CD14-positive monocyte (primary cell): ENCODE measurements around the gene CHURC1. TPM values are rescaled to one million over a fixed set of nuclear protein-coding genes. Genes with fewer than 3 reads are reported as not detected.

Experiments
- DNase-seq, 3 donors: peaks; one replicate each; pipeline ENCODE4 v3.0.0-alpha.2; 2011 to 2022
- H2AFZ ChIP-seq: 2 replicates; pipeline ENCODE4 v1.6.0; 2012; ENCODE audit warnings: mild to moderate bottlenecking, low read depth, low read length, inconsistent platforms; ENCODE audit not compliant: insufficient read depth, poor library complexity, severe bottlenecking
- H3K27ac ChIP-seq, 2 donors: 1 replicate in 1 of 2; 2 replicates in 1 of 2; pipeline ENCODE4 v1.5.1; 2012 to 2013; ENCODE audit warnings: low read length in 2 of 2, control low read depth in 1 of 2, inconsistent platforms in 1 of 2, low read depth in 1 of 2, mild to moderate bottlenecking in 1 of 2
- H3K27me3 ChIP-seq, 2 donors: one replicate each; pipeline versions ENCODE4 v1.6.0 to v1.6.1; 2011 to 2013; ENCODE audit warnings: low read length in 2 of 2; ENCODE audit not compliant: control insufficient read depth in 2 of 2, insufficient read depth in 2 of 2
- H3K36me3 ChIP-seq, 2 donors: replicated peaks in 1 of 2; 1 replicate in 1 of 2; 2 replicates in 1 of 2; pipeline versions ENCODE4 v1.5.1 to v1.6.1; 2012 to 2013; ENCODE audit warnings: low read length in 2 of 2, control low read depth in 1 of 2, inconsistent platforms in 1 of 2, mild to moderate bottlenecking in 1 of 2; ENCODE audit not compliant: insufficient read depth in 2 of 2, control insufficient read depth in 1 of 2
- H3K4me1 ChIP-seq, 2 donors: 1 replicate in 1 of 2; 2 replicates in 1 of 2; pipeline versions ENCODE4 v1.5.1 to v1.6.1; 2012 to 2013; ENCODE audit warnings: low read length in 2 of 2, control low read depth in 1 of 2, inconsistent platforms in 1 of 2, mild to moderate bottlenecking in 1 of 2, moderate library complexity in 1 of 2; ENCODE audit not compliant: insufficient read depth in 2 of 2, control insufficient read depth in 1 of 2
- H3K4me2 ChIP-seq: replicated peaks from 2 replicates; pipeline ENCODE3; 2012; ENCODE audit warnings: low read length, moderate library complexity, mild to moderate bottlenecking; ENCODE audit not compliant: poor library complexity, severe bottlenecking; ENCODE audit errors: extremely low read depth
- H3K4me3 ChIP-seq, 3 experiments: fragments of 200-600 bp in 1 of 3; sonication (generic) in 1 of 3; replicated peaks in 1 of 3; 1 replicate in 2 of 3; 2 replicates in 1 of 3; pipeline ENCODE4 v1.5.1; 2011 to 2013; ENCODE audit warnings: low read length in 3 of 3, mild to moderate bottlenecking in 3 of 3, control low read depth in 2 of 3, low read depth in 2 of 3, inconsistent platforms in 1 of 3, moderate library complexity in 1 of 3
- H3K79me2 ChIP-seq: 2 replicates; pipeline ENCODE4 v1.6.0; 2012; ENCODE audit warnings: mild to moderate bottlenecking, control low read depth, inconsistent platforms, low read length, moderate library complexity; ENCODE audit not compliant: insufficient read depth
- H3K9ac ChIP-seq: 2 replicates; pipeline ENCODE4 v1.6.0; 2017; ENCODE audit warnings: low read length, mild to moderate bottlenecking; ENCODE audit not compliant: insufficient read depth, poor library complexity, severe bottlenecking
- H3K9me3 ChIP-seq, 2 donors: replicated peaks in 1 of 2; 1 replicate in 1 of 2; 2 replicates in 1 of 2; pipeline versions ENCODE4 v1.5.1 to v1.6.1; 2012 to 2013; ENCODE audit warnings: low read length in 2 of 2, control low read depth in 1 of 2; ENCODE audit not compliant: control insufficient read depth in 1 of 2, insufficient read depth in 1 of 2
- H4K20me1 ChIP-seq: 2 replicates; pipeline ENCODE4 v1.6.0; 2012; ENCODE audit warnings: mild to moderate bottlenecking, low read length, control low read depth, moderate library complexity; ENCODE audit not compliant: insufficient read depth
- H3K27ac Mint-ChIP-seq, 7 donors: one replicate each; pipeline ENCODE4 v1.8.0; 2020; ENCODE audit warnings: mild to moderate bottlenecking in 7 of 7, mixed read lengths in 7 of 7, moderate library complexity in 6 of 7, inconsistent platforms in 2 of 7
- H3K27me3 Mint-ChIP-seq, 3 donors: one replicate each; pipeline ENCODE4 v1.8.0; 2021 to 2022; ENCODE audit warnings: low read depth in 3 of 3, mild to moderate bottlenecking in 3 of 3, mixed read lengths in 3 of 3, moderate library complexity in 3 of 3, inconsistent platforms in 1 of 3
- H3K36me3 Mint-ChIP-seq, 2 donors: one replicate each; pipeline ENCODE4 v1.8.0; 2020; ENCODE audit warnings: mixed read lengths in 2 of 2, inconsistent platforms in 1 of 2, mild to moderate bottlenecking in 1 of 2
- H3K4me1 Mint-ChIP-seq: one replicate; pipeline ENCODE4 v1.8.0; 2020; ENCODE audit warnings: mild to moderate bottlenecking, mixed read lengths
- H3K4me3 Mint-ChIP-seq, 2 donors: one replicate each; pipeline ENCODE4 v1.8.0; 2020; ENCODE audit warnings: mild to moderate bottlenecking in 2 of 2, mixed read lengths in 2 of 2, moderate library complexity in 1 of 2
- H3K9me3 Mint-ChIP-seq, 7 donors: one replicate each; pipeline ENCODE4 v1.8.0; 2020 to 2022; ENCODE audit warnings: mixed read lengths in 7 of 7, mild to moderate bottlenecking in 6 of 7, moderate library complexity in 6 of 7, inconsistent platforms in 2 of 7
- WGBS: methylation state at CpG from one replicate; pipeline ENCODE4 v1.1.5; 2013; ENCODE audit warnings: missing lambda C conversion rate; ENCODE audit not compliant: insufficient coverage; 5-methylcytosine and 5-hydroxymethylcytosine counted together
- intact Hi-C, 2 donors: fragments of 100-400 bp; cut with micrococcal nuclease; formaldehyde crosslinking; loops; one replicate each; pipeline versions ENCODE4 v1.15.0 to v1.15.1; 2023
- polyA plus RNA-seq, 3 donors: library from polyadenylated mRNA; depleted of rRNA in 1 of 3; unstranded in 2 of 3; stranded (reverse) in 1 of 3; fragments of 300-500 nt in 2 of 3; fragments of >200 nt in 1 of 3; fragmentation: Illumina TruSeq in 2 of 3; gene quantifications; 1 replicate in 2 of 3; 2 replicates in 1 of 3; pipeline ENCODE4 v1.2.3, GENCODE V29; 2012 to 2021
- TF ChIP-seq, protein P1 (sequence below): fragments of 200-600 bp; IDR thresholded peaks from one replicate; pipeline ENCODE4 v1.8.0; 2022; ENCODE audit warnings: antibody characterized with exemption, mild to moderate bottlenecking

Gene CHURC1
- polyA plus RNA-seq, 3 donors, result 31.1 to 98.3 (median 81.2) TPM

DNA sequence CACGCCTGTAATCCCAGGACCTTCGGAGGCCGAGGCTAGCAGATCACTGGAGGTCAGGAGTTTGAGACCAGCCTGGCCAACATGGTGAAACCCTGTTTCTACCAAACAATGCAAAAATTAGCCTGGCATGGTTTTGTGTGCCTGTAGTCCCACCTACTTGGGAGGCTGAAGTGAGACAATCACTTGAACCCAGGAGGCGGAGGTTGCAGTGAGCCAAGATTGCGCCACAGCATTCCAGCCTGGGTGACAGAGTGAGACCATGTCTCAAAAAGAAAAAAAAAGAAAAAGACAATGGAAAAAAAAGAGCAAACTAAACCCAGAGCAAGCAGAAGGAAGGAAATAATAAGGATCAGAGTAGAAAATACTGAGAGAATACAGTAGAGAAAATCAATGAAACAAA, 5.4 kb downstream of the CHURC1 start:
- H4K20me1 ChIP-seq, result peaks cover 86% of the 10 kb centered on the region
- H3K4me1 ChIP-seq, result peaks cover 16 to 17% of the 10 kb centered on the region in 2 donors
- H3K27ac Mint-ChIP-seq, result no peak overlapping the region

GRCh38 chr14:64920465-64920864, 6.2 kb downstream of the CHURC1 start:
- Histone ChIP-seq H3K79me2 (peaks cover 92% of the 10 kb centered on the region), H3K27ac (no peak overlapping the region), H3K4me1 (peaks cover 8 to 9% of the 10 kb centered on the region in 2 donors), H4K20me1 (peaks cover 95% of the 10 kb centered on the region), H3K27me3 (no peaks in the 10 kb centered on the region), H3K9ac (no peak overlapping the region), H3K9me3 (no peaks in the 10 kb centered on the region), H3K36me3 (peaks cover 17 to 34% of the 10 kb centered on the region in 2 donors), H3K4me2 (no peak overlapping the region), H3K4me3 (no peak overlapping the region), H2AFZ (no peak overlapping the region)
- DNase-seq, result no peak
- no peak overlapping the region for H3K4me3 Mint-ChIP-seq
- peaks cover 18 to 39% of the 10 kb centered on the region in 2 donors for H3K36me3 Mint-ChIP-seq
- H3K4me1 Mint-ChIP-seq, result peaks cover 17% of the 10 kb centered on the region
- TF ChIP-seq, protein P1, sequence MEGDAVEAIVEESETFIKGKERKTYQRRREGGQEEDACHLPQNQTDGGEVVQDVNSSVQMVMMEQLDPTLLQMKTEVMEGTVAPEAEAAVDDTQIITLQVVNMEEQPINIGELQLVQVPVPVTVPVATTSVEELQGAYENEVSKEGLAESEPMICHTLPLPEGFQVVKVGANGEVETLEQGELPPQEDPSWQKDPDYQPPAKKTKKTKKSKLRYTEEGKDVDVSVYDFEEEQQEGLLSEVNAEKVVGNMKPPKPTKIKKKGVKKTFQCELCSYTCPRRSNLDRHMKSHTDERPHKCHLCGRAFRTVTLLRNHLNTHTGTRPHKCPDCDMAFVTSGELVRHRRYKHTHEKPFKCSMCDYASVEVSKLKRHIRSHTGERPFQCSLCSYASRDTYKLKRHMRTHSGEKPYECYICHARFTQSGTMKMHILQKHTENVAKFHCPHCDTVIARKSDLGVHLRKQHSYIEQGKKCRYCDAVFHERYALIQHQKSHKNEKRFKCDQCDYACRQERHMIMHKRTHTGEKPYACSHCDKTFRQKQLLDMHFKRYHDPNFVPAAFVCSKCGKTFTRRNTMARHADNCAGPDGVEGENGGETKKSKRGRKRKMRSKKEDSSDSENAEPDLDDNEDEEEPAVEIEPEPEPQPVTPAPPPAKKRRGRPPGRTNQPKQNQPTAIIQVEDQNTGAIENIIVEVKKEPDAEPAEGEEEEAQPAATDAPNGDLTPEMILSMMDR, result no peak
- H3K27me3 Mint-ChIP-seq, result no peaks in the 10 kb centered on the region
- no peaks in the 10 kb centered on the region for H3K9me3 Mint-ChIP-seq
- H3K27ac Mint-ChIP-seq, result no peak overlapping the region
- intact Hi-C loops, result no loop called here
- WGBS, result 100% methylated on average over 2 of the region's 2 CpGs

More for the DNA sequence above, 5.4 kb downstream of the CHURC1 start:
- Histone ChIP-seq H3K79me2 (peaks cover 92% of the 10 kb centered on the region), H3K9ac (no peak overlapping the region), H3K4me2 (no peak overlapping the region), H3K27ac (no peak overlapping the region), H2AFZ (no peak overlapping the region), H3K36me3 (peaks cover 9 to 26% of the 10 kb centered on the region in 2 donors), H3K27me3 (no peaks in the 10 kb centered on the region), H3K9me3 (no peaks in the 10 kb centered on the region), H3K4me3 (no peak overlapping the region)
- H3K9me3 Mint-ChIP-seq, result peaks cover 0 to 2% (median 0%) of the 10 kb centered on the region in 7 donors
- H3K4me3 Mint-ChIP-seq, result no peak overlapping the region
- intact Hi-C loops, result loop anchor here (10.0 kb wide), 3 partner anchors 65 to 265 kb away; partner anchors contain the start of genes FNTB (in 2 of the 2) and MAX (in 2 of the 2)
- no peaks in the 10 kb centered on the region for H3K27me3 Mint-ChIP-seq
- no peak for DNase-seq
- peaks cover 14 to 35% of the 10 kb centered on the region in 2 donors for H3K36me3 Mint-ChIP-seq
- 100% methylated on average over 3 of the region's 5 CpGs for WGBS
- TF ChIP-seq, protein P1, result no peak
- peaks cover 24% of the 10 kb centered on the region for H3K4me1 Mint-ChIP-seq
